ENCODE results near the gene SCLY.
A peak's percentile ranks its signal among the peaks of the same experiment; 100 is the strongest.
"Not testable (repeated sequence)": the region's sequence is repeated elsewhere in the genome, so short reads cannot be mapped to it uniquely, and the experiment has no call there.

Gene SCLY
- total RNA-seq: 4.1 to 4.3 reads per million in 2 experiments

DNA sequence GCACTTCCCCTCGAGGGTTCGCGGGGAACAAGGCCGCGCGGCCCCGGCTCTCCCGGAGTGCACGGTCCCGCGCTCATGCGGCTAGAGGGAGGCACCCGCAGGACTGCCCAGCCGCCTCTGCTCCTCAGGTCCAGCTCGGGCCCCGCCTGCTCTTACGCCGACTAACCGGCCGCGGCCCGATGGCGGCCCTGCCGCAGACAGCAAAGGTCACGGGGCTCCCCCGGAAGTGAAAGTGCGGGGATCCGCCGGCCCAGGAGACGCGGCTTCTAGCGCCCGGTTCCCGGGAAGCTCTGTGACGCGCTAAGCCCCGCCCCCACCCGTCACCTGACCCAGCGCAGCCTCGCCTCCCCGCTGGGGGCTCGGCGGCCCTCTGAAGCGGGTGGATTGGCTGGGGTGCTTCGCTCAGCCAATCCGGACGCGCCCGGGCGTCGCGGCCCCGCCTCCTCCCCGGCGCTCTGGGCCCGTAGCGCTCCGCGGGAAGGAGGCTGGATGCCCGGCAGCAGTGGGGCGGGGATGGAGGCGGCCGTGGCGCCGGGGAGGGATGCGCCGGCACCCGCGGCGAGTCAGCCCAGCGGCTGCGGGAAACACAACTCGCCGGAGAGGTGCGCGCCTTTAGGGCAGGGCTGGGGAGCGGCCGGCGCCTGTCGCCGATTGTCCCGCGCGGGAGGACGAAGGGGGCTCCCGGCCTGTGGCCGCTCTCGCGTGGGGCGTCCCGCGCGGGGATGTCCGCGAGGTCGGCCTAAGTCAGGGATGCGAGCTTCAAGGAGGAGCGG, at the start of gene SCLY:
SCLY (plus strand) TSS at position 460 of the 773 bp plus-strand sequence; CDS start at position 514, 54 bp downstream.
- peak; percentile 95 for DNase-seq (ENCODE audit: low read depth)

DNA sequence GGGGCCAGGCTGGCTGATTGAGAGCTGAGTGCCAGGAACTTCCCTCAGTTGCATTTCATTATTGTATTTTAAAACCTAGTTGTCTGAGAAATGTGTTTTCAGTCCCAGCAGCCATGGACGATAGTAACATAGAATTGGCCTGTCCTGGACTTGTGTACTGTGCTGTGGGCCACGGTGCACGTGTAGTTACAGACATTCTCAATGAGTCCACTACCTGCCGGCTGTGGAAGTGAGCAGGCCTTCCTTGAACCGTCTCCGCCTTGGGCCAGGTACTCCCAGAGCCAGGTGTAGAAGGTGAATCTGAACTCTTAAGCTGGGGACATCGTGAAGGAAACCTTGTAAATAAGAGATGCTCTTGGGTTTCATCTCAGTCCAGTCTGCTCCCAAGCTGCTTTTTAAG, 47.0 kb upstream of the SCLY start:
- no peak for DNase-seq (ENCODE audit: low read depth)

DNA sequence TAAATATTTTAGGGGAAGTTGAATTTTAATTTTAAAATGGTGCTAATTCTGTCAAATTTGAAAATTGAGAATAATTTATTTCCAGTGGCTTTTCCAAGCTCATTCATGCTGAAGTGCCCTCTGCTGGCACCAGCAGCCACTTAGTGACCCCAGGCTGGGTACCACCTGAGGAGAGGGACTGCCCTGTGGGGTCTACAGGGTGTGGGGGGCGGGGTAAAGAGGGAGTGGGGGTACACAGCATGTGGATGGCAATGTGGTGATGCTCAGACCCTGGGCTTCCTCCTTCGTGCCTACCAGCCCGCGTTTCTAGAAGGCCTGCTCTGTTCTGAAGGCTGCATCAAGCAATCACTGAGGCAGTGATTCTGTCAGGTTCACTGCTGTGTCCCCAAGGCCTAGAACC, 45.1 kb upstream of the SCLY start:
- no peak for DNase-seq (ENCODE audit: low read depth)

GRCh38 chr2:238016526-238016925, 44.3 kb upstream of the SCLY start:
- DNase-seq (ENCODE audit: low read depth): no peak

DNA sequence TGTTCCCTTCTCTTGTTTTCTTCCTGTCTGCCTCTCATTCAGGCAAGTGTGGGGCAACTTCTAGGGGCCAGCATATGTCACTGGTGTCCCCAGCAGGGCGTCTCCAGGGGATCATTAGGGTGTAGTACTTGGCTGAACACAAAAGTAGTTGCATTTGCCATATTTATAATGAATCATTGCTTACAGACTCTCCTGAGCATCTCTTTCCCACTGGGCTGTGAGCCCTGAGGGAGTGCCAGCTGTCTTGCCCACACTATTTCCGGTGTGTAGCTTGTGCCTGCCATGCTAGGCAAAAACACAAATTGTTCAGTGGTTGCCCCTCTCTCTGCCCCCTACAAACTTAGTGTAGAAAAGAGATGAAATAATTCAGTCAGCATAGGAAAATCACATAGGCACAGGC, 40.8 kb upstream of the SCLY start:
- no peak for DNase-seq (ENCODE audit: low read depth)

- DNase-seq (ENCODE audit: low read depth): no peak
Observed at GRCh38 chr2:238020816-238021215, 40.0 kb upstream of the SCLY start.

- no peak for DNase-seq (ENCODE audit: low read depth)
Observed at GRCh38 chr2:238021327-238021726, 39.5 kb upstream of the SCLY start.

GRCh38 chr2:238022594-238023157, 38.1 kb upstream of the SCLY start:
- DNase-seq (ENCODE audit: low read depth): no peak

DNA sequence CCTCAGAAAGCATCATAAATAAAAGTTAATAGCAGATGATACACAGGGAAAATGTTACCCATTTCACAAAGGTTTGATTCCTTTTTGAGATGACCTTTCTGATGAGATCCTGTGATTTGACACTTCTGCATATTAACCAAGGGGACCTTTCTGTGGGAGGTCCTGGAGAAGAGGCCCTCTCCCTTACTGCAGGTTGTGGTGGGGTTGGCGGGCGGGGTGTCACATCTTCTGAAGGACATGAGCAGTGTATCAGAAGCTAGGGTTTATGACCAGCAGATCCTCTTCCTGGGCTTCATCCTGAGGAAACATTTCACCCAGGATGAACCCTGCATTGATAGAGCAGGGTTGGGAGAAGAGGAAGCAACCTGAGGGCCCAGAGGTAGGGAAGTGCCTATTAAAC, 37.2 kb upstream of the SCLY start:
- DNase-seq (ENCODE audit: low read depth): no peak

DNA sequence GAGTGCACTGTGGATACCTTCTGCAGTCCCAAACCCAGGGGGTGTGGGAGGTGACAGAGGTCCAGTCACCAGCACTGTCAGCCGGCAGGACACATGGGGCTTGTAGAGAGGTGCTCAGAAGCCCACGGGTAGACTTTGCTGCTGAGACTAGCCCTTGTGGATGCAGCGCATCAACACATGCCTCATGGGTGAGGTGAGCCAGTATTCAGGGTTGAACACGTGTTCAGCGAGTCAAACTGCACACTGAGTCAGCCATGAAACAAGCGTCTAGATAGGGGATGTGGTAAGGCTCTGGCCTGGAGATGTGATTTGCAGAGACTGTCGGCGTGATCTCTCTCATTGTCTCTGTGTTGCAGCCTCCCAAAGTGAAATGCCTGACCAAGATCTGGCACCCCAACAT, 35.8 kb upstream of the SCLY start:
- DNase-seq (ENCODE audit: low read depth): no peak

DNA sequence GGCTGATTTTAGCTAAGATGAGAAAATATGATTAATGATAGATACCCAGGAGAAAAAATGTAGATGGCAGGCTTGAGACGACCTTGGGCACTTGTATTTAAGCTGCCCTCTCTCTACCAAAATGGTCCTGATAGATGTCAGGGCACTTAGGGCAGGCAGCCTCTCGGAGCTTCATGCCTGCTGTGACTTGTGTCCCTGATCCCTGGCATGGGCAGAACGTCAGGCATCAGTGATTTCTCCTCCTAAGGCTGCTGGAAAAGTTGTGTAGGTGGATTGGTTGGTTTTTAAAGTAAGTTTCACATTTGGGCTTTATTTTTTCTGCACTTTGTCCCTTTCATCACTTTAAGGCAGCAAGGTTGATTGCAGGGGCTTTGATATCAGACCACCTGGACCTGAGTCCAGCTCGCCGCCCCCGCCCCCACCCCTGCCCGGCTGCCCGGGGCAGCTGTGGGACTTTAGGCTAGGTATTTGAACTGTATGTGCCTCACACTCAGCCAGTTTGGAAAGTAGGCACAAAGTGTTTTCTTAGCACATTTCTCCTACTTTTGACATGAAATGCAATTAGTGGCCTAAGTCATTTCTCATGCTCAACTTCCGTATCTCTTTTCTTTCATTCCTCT, 35.0 kb upstream of the SCLY start:
- no peak for DNase-seq (ENCODE audit: low read depth)

DNA sequence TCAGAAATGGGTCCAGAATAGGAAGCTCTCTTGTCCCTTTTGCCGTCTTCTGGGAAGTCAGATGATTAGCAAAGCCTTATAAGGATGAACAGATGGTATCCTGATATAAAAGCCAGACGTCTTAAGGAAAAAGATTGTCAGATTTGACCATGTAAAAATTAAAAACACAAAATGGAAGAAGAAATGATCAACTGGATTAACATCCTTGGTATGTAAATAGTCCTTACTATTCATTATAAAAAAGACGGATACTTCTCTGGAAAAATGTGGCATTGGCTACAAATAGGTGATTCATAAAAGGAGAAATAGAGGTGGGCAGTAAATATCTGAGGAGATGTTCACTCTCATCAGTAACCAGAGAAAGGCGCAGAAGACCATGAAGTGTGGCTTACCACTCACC, 33.7 kb upstream of the SCLY start:
- DNase-seq (ENCODE audit: low read depth): no peak

DNA sequence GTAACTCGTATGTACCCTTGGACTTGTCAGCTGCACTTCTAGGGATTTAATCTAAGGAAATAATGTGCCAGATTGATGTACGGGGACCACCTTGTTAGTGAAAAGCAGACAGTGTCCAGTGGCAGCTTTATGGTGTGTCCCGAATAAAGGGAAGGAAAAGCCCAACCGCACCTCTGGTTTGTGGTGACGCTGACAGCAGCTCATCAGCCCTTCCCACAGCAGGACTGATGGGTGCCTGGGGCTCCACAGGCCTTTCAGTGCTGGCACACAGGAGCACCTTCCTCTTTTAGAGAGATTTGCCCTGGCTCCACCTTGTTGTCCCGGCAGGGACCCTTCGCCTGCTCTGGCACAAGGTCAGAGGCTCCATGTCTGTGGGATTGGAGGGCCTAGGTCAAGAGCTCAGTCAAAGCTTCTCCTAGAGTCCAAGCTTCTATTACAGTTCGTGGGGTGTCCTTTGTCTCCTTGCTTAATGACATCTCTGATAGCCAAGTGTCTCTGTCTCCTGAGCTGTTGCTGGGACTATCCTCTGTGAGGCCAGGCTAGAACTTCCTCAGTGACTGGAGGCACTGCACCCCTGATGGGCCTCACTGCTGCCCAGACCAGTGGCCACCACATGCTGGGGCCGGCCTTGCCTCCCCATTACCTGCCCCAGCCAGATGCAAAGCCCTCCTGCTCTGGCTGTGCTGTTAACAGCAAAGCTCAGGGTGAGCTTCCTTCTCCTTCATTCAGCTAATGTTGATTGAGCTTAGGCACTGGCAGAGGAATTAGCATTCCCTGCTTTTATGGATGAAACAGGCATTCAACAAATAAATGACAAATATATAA, 33.0 kb upstream of the SCLY start:
- no peak for DNase-seq (ENCODE audit: low read depth)

DNA sequence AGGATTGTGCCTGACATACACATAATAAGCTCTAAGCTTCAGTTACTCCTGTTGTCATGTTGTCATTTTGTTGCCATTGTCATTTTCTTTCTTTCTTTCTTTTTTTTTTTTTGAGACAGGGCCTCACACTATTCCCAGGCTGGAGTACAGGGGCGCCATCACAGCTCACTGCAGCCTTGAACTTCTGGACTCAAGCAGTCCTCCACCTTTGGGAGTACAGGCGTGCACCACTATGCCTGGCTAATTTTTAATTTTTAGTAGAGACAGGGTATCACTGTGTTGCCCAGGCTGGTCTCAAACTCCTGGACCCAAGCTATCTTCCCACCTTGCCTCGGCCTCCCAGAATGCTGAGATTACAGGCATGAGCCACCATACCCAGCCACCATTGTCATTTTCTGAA, 30.9 kb upstream of the SCLY start:
- DNase-seq (ENCODE audit: low read depth): no peak

GRCh38 chr2:238030422-238031155, 30.2 kb upstream of the SCLY start:
- no peak for DNase-seq (ENCODE audit: low read depth)

DNA sequence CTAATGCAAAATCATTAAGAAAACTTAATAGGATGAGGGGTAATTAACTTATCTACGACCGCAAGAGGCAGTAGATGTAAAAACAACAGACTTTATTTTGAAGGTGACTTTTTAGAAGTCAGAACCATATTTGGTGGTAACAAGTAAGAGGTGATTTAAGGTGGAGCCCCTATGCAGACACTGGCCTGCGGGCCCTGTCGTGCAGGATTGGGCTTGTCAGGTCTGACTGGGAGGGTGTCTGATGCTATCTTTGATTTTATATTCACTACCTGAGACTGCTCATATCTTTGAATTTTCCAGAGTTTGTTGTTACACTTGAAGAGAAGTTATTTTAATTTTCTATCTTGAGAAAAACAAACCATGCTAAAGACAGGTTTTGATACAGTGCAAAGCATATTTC, 29.1 kb upstream of the SCLY start:
- no peak for DNase-seq (ENCODE audit: low read depth)

GRCh38 chr2:238032755-238033337, 28.0 kb upstream of the SCLY start:
- no peak for DNase-seq (ENCODE audit: low read depth)

GRCh38 chr2:238033991-238034390, 26.8 kb upstream of the SCLY start:
- DNase-seq (ENCODE audit: low read depth): not testable (repeated sequence)

DNA sequence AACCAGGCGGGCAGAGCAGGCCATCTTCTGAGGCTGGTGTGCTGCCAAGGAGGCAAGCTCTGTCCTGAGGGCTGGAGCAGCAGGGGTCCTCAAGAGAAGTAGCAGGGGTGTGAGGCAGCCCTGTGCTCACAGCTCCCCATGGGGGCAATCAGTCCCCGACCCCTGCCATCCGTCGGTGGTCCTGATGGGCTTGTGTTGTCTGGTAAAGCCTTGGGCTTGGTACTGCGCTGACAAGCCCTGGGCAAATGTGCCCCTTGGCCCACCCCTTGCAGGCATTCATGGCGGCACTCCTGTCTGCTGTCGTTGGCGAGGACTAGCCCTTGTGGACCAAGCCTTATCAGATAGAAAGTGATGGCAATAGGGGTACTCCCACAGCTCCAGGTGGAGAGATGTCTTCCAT, 22.6 kb upstream of the SCLY start:
- no peak for DNase-seq (ENCODE audit: low read depth)

GRCh38 chr2:238039151-238039550, 21.6 kb upstream of the SCLY start:
- DNase-seq (ENCODE audit: low read depth): no peak

DNA sequence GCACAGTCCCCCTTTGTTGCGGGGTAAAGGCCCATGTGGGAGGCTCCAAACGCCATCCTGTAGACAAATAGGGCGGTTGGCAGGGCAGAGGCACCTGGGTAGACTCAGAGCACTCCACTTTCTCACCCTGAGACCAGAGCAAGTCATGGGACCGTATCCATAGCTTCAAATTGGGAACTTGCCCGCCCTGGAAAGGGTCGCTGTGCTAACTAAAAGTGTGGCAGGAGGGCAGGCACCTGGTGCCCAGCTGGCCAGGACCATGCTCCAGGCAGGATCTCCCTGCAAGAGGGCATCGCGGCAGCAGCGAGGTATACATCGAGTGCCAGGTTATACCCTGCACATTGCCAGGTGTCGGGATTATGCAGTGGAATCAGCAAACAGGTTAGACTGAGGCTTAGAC, 20.8 kb upstream of the SCLY start:
- no peak for DNase-seq (ENCODE audit: low read depth)
